Activated CD8-positive, alpha-beta T cell treated with anti-CD3 and anti-CD28 coated beads for 36 hours (primary cell): Measurements from ENCODE around the gene AHCYL2. TPM values are rescaled to one million over a fixed set of nuclear protein-coding genes. Genes with fewer than 3 reads are reported as not detected.

Experiments used
- ATAC-seq: fragments of 200-7000 bp; cut with Tn5 transposase; one replicate; pipeline ENCODE4 v1.10.0; 2021; ENCODE audit warnings: mild to moderate bottlenecking, moderate library complexity
- CTCF ChIA-PET: fragments of 350-600 bp; sonication (Branson Sonifier 250); formaldehyde crosslinking; loops from one replicate; lab custom pipeline; 2021; ENCODE audit warnings: antibody characterized with exemption; lab: Charles Lee
- POLR2A ChIA-PET: fragments of 350-600 bp; sonication (Branson Sonifier 250); formaldehyde crosslinking; loops from one replicate; lab custom pipeline; 2021; ENCODE audit warnings: antibody characterized with exemption; lab: Charles Lee
- DNase-seq: peaks from one replicate; pipeline ENCODE4 v3.0.0-alpha.2; 2020
- H3K27ac Mint-ChIP-seq: one replicate; pipeline ENCODE4 v1.8.0; 2021; ENCODE audit warnings: mild to moderate bottlenecking, mixed read lengths
- H3K27me3 Mint-ChIP-seq: one replicate; pipeline ENCODE4 v1.8.0; 2021; ENCODE audit warnings: mixed read lengths
- H3K36me3 Mint-ChIP-seq: one replicate; pipeline ENCODE4 v1.8.0; 2021; ENCODE audit warnings: low read depth, mixed read lengths
- H3K4me1 Mint-ChIP-seq: one replicate; pipeline ENCODE4 v1.8.0; 2021; ENCODE audit warnings: low read depth, mixed read lengths
- H3K4me3 Mint-ChIP-seq: one replicate; pipeline ENCODE4 v1.8.0; 2021; ENCODE audit warnings: mild to moderate bottlenecking, moderate library complexity, mixed read lengths
- H3K9me3 Mint-ChIP-seq: one replicate; pipeline ENCODE4 v1.8.0; 2021; ENCODE audit warnings: mixed read lengths
- intact Hi-C: fragments of 100-400 bp; cut with micrococcal nuclease; formaldehyde crosslinking; loops from one replicate; pipeline ENCODE4 v1.10.0; 2022
- total RNA-seq, 2 experiments: library from RNA; stranded (reverse); gene quantifications; one replicate each; pipeline ENCODE4 v1.2.3, GENCODE V29; 2021
- TF ChIP-seq, protein P1 (sequence below): fragments of 200-600 bp; IDR thresholded peaks from one replicate; pipeline ENCODE4 v1.8.0; 2022; ENCODE audit warnings: antibody characterized with exemption, mild to moderate bottlenecking

AHCYL2 gene
- total RNA-seq, 2 experiments from 2014 or later = 8.1 to 9.6 TPM

DNA sequence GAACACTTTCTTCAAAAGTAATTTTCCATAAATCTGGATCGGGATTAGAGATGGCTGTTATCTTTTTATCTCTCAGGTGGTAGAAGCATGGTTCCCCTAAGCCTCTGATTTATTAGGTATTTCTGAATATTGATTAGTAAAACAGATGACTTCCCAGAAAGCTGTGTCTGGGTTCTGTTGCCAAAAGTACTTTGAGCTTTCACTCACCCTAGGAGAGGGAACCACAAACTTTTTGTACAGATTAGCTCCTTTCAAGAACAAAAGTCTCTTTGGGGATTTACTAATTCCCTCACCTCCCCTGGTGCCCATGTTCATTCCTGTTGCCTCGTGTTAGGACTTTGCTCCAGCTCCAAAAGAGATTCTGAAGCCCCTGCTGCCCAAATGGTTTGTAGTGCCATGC, 162.7 kb downstream of the AHCYL2 start:
- no peak overlapping the region for H3K27ac Mint-ChIP-seq
- POLR2A ChIA-PET = no interaction called here
- intact Hi-C loops = no loop called here
- no peaks in the 10 kb centered on the region for H3K9me3 Mint-ChIP-seq
- H3K27me3 Mint-ChIP-seq = no peaks in the 10 kb centered on the region
- ATAC-seq (no peak), DNase-seq (no peak)
- CTCF ChIA-PET = interaction anchor here (0.7 to 4.1 kb wide), 8 partner anchors 9 to 248 kb away, joined by 3 to 40 read pairs (median 4); no protein-coding TSS in a partner anchor
- TF ChIP-seq, protein P1, sequence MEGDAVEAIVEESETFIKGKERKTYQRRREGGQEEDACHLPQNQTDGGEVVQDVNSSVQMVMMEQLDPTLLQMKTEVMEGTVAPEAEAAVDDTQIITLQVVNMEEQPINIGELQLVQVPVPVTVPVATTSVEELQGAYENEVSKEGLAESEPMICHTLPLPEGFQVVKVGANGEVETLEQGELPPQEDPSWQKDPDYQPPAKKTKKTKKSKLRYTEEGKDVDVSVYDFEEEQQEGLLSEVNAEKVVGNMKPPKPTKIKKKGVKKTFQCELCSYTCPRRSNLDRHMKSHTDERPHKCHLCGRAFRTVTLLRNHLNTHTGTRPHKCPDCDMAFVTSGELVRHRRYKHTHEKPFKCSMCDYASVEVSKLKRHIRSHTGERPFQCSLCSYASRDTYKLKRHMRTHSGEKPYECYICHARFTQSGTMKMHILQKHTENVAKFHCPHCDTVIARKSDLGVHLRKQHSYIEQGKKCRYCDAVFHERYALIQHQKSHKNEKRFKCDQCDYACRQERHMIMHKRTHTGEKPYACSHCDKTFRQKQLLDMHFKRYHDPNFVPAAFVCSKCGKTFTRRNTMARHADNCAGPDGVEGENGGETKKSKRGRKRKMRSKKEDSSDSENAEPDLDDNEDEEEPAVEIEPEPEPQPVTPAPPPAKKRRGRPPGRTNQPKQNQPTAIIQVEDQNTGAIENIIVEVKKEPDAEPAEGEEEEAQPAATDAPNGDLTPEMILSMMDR = no peak
- no peak overlapping the region for H3K4me3 Mint-ChIP-seq
- peaks cover 6% of the 10 kb centered on the region for H3K4me1 Mint-ChIP-seq
- H3K36me3 Mint-ChIP-seq = peaks cover 11% of the 10 kb centered on the region

DNA sequence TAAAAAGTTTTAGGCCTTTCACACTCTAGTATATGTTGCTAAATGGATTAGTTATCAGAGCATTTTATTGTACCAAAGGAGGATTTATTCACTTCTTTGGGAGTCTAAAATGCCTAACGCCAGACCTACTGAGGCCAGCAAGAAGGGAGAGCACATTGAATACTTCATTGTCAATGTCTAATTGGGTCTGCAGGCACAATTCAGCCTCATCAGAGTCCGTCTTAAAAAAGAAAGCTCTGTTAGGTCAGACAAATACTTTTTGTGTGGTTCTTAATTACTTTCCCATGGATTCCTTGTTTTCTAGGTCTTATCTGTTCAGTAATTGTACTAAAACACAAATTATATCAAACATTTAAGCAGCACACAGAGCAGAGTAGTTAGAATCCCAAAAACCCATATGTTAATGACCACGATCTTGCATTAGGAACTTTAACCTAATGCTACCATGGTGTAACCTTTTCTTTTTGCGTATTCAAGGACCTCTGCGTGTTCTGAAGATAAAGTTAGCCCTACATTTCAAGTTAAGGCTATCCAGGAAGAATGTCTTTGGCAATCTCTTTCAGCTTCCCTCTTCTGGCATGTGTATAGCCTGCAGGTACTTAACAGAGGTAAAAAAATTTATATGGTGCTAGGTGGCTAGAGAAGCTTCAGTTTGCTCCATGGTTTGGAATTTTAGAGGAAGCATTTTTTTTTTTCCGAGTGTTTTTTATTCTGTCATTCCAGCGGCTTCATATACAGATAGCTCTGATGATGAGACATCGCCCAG, 163.7 kb downstream of the AHCYL2 start:
- DNase-seq (no peak), ATAC-seq (no peak)
- no peak overlapping the region for H3K27ac Mint-ChIP-seq
- CTCF ChIA-PET = interaction anchor here (0.7 to 4.1 kb wide), 9 partner anchors 11 to 256 kb away, joined by 3 to 40 read pairs (median 4); no protein-coding TSS in a partner anchor
- POLR2A ChIA-PET = interaction anchor here (0.7 kb wide), 1 partner anchor 22 kb away, joined by 3 read pairs; no protein-coding TSS in a partner anchor
- H3K9me3 Mint-ChIP-seq = no peaks in the 10 kb centered on the region
- H3K27me3 Mint-ChIP-seq = no peaks in the 10 kb centered on the region
- H3K4me1 Mint-ChIP-seq = peaks cover 4% of the 10 kb centered on the region
- peaks cover 10% of the 10 kb centered on the region for H3K36me3 Mint-ChIP-seq
- intact Hi-C loops = no loop called here
- no peak overlapping the region for H3K4me3 Mint-ChIP-seq
- TF ChIP-seq, protein P1 = no peak

DNA sequence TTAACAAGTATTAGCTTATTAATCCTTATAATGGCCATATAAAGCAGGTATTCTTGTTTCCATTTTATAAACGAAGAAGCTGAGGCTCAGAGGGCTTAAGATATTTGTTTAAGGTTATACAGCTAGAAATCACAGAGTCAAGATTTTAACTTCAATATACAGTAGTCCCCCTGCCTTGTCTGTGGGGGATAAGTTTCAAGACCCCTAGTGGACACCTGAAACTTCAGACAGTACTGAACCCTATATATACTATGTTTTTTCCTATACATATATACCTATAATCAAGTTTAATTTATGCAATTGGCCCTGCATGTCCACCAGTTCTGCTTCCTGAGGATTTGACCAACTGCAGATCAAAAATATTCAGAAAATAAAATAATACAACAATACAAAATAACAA, 165.0 kb downstream of the AHCYL2 start:
- H3K4me1 Mint-ChIP-seq = peaks cover 4% of the 10 kb centered on the region
- ChIA-PET CTCF (interaction anchor here (0.7 to 4.1 kb wide), 8 partner anchors 12 to 255 kb away, joined by 3 to 40 read pairs (median 4); no protein-coding TSS in a partner anchor), POLR2A (interaction anchor here (1.1 kb wide), 1 partner anchor 31 kb away, joined by 3 read pairs; no protein-coding TSS in a partner anchor)
- H3K27ac Mint-ChIP-seq = no peak overlapping the region
- no peaks in the 10 kb centered on the region for H3K9me3 Mint-ChIP-seq
- intact Hi-C loops = no loop called here
- peaks cover 10% of the 10 kb centered on the region for H3K36me3 Mint-ChIP-seq
- H3K27me3 Mint-ChIP-seq = no peaks in the 10 kb centered on the region
- TF ChIP-seq, protein P1 = no peak
- no peak overlapping the region for H3K4me3 Mint-ChIP-seq
- no peak for DNase-seq
- no peak for ATAC-seq

DNA sequence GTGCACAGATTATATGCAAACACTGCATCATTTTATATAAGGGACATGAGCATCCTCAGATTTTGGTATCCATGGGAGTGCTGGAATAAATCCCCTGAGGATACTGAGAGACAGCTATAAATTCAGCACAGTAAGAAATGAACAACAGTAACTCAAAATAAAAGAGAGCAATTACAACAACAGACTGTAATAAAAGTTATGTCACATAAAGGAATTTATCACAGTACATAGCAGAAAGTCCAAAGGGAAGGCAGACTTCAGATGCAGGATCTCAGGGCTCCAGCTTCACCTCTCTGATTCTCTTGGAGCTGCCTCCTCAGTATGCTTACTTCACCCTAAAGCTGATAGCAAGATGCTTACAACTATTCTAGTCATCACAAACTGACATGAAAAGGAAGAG, 165.5 kb downstream of the AHCYL2 start:
- POLR2A ChIA-PET = no interaction called here
- TF ChIP-seq, protein P1 = no peak
- intact Hi-C loops = no loop called here
- Mint-ChIP-seq H3K27me3 (no peaks in the 10 kb centered on the region), H3K36me3 (peaks cover 10% of the 10 kb centered on the region), H3K4me1 (peaks cover 4% of the 10 kb centered on the region), H3K9me3 (no peaks in the 10 kb centered on the region), H3K4me3 (no peak overlapping the region), H3K27ac (no peak overlapping the region)
- CTCF ChIA-PET = interaction anchor here (0.7 to 4.1 kb wide), 3 partner anchors 13 to 172 kb away, joined by 3 to 40 read pairs (median 13); no protein-coding TSS in a partner anchor
- ATAC-seq (no peak), DNase-seq (no peak)
